Activated T-helper 1 cell treated with Interleukin-2 at 50 U/mL for 16 hours (primary cell): ENCODE results near the gene EZR.

Experiments
- DNase-seq: peaks from one replicate; pipeline ENCODE4 v3.0.0-alpha.2; 2020; ENCODE audit warnings: low read depth

EZR gene

DNA sequence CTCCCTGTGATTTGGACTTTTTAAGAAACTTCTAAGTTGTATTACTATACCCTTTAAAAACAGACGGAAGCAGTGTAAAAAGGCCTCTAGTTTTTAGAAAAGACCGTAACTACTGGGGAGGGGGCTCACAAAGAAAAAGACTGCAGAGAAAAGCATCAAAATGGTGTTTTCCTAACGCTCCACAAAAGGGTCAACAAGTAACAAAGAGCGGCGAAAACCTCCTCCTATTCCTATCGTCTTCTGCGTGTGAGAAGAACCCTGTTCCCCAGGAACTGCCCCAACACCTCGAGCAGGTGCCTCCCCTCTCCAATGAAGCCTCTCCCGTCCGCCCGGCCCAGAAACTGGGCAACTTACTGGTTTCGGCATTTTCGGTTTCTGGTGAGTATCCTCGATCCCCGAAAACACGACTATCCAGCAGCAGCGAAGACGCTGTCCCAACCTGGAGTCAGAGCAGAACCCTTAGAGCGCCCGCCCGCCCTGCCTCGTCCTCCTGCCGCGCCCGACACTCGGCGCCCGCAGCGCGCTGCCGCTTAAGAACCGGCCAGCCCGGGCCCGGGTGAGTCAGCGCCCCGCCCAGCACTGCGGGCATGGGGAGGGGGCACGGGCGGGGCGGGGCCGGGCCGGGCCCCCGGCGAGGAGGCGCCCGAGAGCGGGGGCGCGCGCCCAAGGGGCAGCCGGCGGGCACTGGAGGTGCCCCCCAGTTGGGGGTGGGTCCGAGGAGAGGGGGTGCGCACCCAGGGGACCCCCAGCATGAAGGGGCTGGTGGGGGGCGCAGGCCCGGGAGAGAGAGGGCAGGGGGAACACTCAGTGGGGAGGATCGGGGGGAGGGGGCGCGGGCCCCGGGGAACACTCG is 1.2 kb downstream of the EZR start:
- DNase-seq = peak; percentile 78

DNA sequence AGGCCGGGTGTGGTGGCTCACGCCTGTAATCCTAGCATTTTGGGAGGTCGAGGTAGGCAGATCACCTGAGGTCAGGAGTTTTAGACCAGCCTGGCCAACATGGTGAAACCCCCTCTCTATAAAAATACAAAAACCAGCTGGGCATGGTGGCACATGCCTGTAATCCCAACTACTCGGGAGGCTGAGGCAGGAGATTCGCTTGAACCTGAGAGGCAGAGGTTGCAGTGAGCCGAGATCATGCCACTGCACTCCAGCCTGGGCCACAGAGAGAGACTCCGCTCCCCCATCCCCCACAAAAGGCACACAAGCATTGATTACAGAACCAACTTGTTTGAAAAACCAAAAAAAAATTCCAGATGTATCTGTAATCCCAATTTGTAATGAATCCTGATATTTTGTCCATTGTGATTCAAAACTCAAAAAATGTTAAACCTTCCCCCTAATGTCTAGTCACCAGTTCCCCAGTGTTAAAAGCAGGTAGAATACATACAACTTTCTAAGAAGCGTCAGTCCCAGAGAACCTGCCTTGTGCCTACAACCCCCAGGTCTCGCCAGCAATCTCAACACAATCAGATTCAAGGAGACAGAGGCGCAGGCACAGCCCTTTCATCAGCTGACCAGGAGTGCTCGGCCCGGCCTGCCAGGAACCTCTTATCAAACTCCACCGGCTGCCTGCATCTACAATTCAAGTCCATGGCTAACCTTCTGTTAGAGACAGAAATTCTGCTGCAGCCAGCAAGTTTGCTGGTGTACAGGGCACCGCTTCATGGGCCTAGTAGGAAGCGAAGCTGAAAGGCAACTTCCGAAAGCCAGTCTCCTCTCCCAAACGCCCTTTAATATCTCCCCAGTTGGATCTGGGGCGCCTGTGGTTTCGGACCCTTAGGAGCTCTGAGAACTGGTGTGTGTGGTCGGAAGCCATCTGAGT is 2.1 kb downstream of the EZR start:
- DNase-seq = no peak

DNA sequence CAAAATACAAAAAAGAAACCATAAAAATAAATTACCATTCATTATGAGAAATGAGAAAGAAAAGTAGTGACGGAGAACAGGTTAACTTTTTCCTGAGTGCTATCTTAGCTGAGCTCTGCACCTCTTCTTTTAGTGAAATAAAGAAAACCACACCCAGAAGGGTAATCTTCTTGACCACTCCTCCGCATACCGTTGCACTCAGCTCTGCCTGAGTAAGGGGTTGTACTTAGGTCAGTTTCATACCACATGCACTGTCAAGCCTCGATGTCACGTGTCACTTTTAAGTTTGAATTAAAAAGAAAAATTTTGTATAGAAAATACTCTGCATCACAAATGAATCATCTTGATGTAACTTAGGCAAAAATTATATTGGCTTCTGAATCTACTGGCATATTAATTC is 2.8 kb downstream of the EZR start:
- no peak for DNase-seq

DNA sequence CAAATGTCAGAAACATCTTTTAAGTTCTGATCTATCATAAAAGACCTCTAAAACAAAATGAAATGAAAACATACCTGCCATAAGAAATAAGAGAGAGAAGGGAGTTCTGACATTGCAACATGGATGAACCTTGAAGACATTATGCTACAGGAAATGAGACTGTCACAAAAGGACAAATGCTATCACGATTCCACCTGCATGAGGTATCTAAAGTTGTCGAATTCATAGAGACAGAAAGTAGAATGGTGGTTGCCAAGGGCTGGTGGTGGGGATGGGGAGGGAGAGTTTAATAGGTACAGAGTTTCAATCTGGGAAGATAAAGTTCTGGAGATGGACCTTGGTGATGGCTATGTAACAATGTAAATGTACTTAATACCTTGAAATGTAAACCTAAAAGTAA is 3.3 kb downstream of the EZR start:
- DNase-seq = no peak

DNA sequence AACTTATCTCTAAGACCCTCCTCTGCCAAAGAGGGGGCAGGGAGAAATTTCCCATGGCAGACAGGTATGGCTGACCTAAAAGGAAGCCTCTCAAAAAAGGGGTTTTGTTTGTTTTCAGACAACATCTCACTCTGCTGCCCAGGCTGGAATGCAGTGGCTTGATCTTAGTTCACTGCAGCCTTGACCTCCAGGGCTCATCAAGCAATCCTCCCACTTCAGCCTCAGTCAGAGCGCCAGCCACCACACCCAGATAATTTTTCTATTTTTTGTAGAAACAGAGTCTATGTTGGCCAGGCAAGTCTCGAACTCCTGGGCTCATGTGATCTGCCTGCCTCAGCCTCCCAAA is 3.8 kb downstream of the EZR start:
- no peak for DNase-seq

DNA sequence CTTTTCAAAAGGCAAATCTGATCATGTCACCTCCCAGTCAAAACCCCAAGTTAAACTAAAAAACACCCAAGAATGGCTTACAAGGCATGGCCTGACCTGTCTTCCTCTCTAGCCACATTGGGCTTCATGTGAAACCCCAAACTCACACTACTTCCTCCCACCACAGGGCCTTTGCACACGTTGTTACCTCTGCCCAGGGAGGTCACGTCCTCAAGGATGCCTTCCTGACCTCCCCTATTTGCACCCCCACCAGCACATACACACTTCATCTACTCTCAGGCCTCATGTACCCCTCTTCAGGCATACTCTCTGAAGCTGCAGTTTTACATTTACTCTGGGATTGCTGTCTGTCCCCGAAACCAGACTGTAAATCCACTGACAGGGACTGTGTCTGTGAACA is 6.1 kb downstream of the EZR start:
- no peak for DNase-seq

DNA sequence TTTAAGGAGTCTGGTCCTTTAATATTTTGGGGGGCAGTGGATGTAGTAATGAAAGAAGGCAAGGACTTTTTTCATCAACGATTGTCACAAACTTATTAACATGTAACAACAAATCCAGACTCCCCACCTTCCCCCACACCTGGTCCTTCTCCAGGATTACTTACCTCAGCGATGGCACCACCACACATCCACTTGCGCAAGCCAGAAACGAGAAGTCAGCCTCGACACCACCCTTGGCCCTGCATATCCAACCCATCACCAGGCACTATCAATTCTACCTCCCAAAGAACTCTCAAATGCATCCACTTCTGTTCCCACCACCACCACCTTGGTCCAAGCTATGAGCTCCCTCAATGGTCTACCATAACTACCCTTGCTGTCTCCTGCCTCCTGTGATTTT is 6.6 kb downstream of the EZR start:
- DNase-seq = no peak

DNA sequence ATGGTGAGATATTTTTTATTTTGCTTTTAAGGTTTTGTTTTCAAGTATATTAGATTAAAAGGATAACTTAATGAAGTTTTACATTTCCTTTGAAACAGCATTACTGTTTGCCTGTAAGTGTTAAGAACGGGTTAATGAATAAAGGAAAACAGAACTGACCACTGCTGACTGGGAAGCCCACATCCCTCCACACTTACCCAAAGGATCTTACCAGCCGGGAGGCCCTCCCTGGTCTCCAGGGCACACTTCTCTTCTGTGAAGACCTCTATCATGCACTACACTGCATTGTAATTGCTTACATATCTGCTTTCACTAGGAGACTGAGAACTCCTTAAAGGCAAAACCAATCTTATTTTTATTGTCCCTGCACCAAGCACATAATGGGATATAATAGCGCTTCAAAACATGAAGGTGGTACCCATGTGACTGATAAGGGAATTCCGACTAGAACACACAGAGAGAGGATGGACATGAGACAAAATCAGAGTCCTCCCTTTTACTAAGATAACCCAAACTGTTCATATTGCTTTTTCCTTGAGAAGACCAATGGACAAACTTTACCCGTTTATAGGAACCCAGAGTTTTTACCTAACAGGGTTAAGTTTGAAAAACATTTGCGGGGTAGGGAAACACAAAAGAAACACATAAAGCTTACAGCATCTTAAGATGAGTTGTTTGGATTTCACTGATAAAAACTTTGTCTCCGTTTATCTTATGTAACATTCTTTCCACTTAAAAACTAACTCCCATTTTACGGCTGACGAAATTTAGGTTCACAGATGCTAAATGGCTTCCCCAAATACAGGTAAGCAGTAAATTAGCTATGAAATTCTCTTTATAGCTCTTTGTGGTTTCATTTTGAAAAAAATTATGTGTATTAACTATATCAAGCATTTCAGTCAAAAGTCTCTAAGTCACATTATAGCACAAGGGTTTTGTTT is 8.7 kb downstream of the EZR start:
- DNase-seq = no peak

DNA sequence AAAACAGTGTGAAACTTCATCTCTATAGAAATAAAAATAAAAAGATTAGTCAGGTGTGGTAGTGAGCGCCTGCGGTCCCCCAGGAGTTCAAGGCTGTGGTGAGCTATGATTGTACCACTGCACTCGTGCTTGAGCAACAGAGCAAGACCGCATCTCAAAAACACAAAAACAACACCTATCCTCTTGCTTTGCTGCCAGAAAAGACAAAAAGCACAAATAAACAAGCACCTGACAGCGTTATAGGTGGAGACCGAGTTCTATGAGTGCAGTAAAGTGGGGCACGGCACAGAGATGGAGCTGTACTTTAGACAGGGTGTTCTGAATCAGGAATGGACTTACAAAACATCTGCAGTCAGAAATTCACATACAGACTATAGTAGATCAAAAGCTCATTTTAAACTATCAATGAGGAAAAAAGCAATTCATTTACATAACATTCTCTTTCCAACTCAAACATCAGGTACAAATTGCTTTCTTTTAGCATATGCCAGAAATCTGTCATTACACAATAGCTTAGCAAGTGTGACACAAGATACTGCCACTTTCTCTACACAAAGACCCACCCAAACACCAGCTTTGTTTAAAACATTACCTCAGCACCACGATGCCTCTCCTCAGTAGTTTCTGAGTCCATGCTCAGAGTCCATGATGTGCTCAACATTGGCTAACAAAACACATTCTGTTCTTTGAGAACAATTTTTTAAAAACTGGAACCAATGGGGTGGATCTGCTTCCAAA is 10.1 kb downstream of the EZR start:
- no peak for DNase-seq

DNA sequence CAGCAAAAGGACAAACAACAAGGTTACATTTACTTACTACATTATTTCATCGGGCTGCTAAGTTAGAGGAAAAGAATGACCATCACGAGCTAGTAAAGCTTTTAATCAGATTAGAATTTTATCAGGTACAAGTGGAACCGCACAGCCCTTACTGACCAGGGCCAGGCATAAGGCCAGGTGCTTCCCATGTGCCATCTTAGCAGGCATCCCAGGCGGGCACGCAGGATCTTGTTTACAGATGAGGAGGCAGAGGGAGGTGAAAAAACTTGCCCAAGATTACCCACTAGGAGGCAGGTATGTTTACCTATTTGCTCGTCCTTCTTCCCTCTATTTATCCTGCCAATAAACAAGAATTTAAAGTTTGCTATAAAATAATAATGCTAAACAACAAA is 10.7 kb downstream of the EZR start:
- no peak for DNase-seq

DNA sequence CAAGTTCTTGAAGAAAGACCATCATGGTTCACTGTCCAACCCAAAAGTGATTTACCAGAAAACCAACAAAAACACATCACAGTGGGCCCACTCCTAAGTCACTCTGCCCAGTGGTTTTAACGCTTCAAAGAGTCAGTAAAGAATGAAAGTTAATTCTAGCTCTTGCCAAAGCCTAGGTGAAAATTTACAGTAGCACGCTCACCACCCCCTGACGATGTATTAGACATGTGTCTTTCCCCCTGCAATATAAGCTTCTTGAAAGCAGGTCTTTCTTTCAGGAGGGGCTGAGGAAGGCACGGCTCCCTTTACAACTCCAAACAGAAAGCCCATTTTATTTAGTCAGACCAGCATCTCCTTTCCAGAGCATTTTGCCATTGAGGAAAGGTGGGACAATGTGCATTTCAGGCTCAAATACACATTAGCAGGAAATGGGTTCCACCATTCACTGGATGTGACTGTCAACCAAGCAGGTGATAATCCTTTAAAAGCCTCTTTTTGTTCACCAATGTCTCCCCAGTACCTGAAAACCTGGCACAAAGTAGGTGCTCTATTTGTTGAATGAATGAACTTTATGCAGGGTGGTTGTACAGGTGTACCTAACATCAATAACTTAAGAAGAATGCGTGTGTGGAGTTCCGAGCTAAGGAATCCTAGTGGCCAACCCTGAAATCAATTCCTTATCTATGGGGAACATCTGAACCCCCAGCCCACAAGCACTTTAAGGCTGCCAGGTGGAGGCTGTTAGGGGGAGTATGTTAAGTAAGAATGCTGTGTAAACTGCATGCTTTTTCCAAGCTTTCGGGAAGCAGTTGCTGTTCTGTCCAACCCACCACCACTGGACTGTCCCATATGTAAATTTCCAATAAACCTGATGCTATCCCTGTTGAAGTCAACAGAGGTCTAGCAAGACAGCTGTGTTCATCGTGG is 11.4 kb downstream of the EZR start:
- DNase-seq = no peak

DNA sequence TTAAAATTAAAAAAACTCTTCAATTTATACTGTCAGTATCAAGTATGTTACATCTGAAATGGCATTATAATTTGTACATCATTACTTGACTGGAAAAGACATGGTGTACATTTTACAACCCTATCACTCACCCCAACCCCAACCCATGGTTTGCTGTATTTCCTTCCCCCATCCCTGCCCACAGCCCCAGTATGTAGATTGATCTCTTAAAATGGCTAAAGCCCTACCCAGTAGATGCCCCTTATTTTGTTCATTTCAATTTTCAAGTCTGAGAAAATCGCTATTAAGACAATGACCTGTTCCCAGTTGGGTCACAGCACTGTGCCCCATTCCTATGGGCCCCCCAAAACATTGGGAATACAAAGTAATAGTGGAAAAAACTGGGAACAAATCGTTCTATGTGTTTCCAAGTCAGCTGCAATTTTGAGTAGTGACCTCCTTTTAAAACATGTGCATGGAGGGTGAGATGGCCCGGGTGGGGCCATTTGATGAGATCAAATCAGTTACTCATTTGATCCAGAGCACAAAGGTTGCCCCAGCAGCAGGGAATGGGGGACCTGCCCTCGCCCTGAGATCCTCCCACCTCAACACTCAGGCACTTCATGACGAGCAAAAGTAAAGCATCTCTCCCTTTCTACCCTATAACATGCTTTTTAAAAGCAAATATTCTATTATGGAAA is 13.3 kb downstream of the EZR start:
- DNase-seq = no peak

DNA sequence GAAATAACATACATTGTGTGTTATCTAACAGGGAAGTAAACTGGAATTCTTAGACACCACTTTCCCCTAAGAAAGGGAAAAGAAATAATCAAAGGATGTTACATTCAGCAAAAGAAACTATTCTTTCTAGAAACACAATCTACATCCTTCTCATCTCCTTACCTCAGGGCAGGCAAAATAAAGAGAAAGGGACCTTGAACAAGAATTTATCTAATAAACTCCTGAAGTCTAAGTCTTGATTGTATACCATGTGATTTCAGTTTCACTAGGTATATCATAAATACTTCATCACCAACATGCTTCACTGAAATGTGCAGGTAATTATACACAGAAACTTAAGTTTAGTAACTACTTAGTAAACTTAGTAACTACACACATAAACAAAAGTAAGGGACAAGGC is 15.0 kb downstream of the EZR start:
- DNase-seq = no peak

DNA sequence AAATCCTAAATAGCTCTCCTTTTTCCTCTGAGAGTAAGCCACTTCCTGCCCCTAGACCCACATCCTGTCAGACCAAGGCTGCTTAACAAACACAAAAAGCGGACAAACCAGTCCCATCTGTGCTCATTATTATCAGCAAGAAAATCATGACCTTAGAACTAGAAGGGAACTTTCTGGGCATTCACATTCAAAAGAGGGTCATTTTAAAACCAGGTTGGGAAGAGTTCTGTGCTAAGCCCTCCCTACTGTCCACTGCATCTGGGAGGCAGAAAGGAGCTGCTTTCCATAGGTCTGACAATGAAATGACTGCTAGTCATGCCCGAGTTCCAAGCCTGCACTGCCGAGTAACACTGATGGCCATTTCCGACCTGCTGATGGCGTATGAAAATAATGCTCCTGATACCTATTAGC is 15.4 kb downstream of the EZR start:
- no peak for DNase-seq

DNA sequence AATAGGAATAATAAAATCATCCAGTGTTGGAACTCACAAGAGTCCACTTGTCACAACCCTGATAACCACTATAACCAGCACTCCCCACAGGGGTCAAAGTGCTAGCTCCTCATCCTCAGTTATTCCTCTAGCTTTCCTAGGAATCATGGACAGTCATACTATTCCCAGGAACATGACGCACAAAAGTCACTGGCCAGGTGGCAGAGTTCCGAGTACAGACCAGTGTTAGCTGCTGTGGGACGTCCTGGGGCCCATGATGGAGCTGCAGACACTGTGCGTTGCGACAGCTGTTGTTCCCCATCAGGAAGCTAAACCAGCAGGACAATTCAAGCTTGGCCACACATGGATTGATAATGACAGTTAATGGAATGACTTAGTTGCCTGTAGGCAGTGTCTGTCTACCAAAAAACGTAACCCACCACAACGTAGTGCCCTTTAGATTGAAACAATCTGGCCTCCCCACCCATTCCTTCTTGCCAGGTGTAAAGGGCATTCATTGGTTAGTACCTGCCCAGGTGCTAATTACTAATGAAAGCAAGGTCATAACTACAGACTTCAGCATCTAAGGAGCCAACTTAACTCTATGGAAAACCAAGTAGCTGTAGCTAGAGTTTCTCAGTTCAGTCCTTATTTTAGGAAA is 17.4 kb downstream of the EZR start:
- no peak for DNase-seq

DNA sequence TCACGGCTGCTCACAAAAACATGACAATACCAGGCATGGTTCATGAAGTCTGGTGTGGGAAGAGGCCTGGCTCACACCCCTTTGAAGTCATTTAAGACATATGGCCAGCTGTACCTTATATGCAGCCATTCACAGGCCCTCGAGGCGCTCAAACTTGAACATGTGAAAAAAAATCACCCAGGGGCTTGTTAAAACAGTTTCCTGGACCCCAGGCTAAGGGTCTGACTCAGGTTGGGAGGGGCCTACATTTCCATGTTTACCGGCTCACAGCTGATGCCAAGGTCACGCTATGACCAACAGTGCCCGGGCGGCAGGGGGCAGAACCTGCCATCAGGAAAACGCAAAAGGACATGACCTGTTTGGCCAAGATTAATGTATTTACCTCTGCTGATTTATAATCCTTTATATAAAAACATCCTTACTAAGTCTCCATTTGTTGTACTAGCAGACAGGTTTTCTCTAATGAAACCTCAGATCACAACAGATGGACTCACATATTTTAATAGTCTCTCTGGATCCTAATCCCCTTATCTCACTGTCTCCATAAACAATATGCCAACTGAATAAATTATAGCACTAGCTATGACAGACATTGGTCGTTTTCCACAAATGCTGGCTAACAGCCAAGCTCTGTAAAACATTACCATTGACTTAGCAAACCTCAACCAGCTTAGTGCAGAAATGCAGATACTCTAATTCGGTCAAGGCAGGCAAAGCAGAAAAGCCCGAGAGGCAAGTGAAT is 19.9 kb downstream of the EZR start:
- DNase-seq = no peak

DNA sequence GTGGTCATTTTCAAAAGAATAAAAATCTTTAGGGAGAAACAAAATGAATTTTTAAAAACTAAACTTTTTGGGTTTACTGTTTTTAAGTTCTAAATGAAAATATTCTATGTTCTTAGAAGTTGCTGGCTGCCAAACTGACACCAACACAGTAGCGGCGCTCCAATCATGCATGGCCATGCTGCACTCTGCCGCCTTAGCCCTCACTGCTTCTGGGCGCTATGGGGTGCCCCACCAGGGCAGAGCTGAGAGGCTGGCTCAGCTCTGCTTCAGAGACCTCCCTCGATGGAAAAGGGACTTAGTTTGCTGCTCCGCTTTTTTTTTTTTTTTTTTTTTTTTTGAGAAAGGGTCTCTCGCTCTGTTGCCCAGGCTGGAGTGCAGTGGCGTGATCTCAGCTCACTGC is 20.9 kb downstream of the EZR start:
- DNase-seq = no peak
